Bronchial epithelial cell (primary cell): ENCODE measurements around the gene GOT1. TPM values are rescaled to one million over a fixed set of nuclear protein-coding genes. Genes with fewer than 3 reads are reported as not detected.

Source experiments
- DNase-seq: peaks from one replicate; pipeline ENCODE4 v3.0.0-alpha.2; 2010; ENCODE audit warnings: low read depth
- FAIRE-seq: peaks from 2 replicates; lab custom pipeline; 2011; peaks lifted over from hg19 to GRCh38; lab: Jason Lieb, UNC
- H3K27me3 ChIP-seq: 2 replicates; pipeline ENCODE4 v1.5.1; 2011; ENCODE audit warnings: low read length; ENCODE audit not compliant: control insufficient read depth, insufficient read depth
- H3K36me3 ChIP-seq: 2 replicates; pipeline ENCODE4 v1.5.1; 2011; ENCODE audit warnings: low read length; ENCODE audit not compliant: control insufficient read depth, insufficient read depth
- H3K4me3 ChIP-seq: 2 replicates; pipeline ENCODE4 v1.5.1; 2011; ENCODE audit warnings: mild to moderate bottlenecking, low read depth, low read length, control low read depth
- CTCF ChIP-seq: IDR thresholded peaks from 2 replicates; pipeline ENCODE4 v1.5.1; 2011; ENCODE audit warnings: mild to moderate bottlenecking, moderate library complexity, low read length, control low read depth, inconsistent platforms; ENCODE audit not compliant: insufficient read depth, severe bottlenecking
- total RNA-seq: library from RNA; depleted of rRNA; stranded (reverse); fragments of >200 nt; gene quantifications from 2 replicates; pipeline ENCODE4 v1.2.1, GENCODE V29; 2014

GOT1 gene
- total RNA-seq, 1 donor from 2014 or later = 67.9 TPM

GRCh38 chr10:99443500-99443899, 13.1 kb upstream of the GOT1 start:
- TF ChIP-seq CTCF = no peak
- no peak overlapping the region for H3K4me3 ChIP-seq
- peaks cover 6% of the 10 kb centered on the region for H3K27me3 ChIP-seq
- DNase-seq = no peak
- no peaks in the 10 kb centered on the region for H3K36me3 ChIP-seq
- no peak for FAIRE-seq

- Histone ChIP-seq H3K4me3 (no peak overlapping the region), H3K36me3 (no peaks in the 10 kb centered on the region), H3K27me3 (peaks cover 5% of the 10 kb centered on the region)
- FAIRE-seq (no peak), DNase-seq (no peak)
- no peak for TF ChIP-seq CTCF
Measured at GRCh38 chr10:99442394-99442793, 12.0 kb upstream of the GOT1 start.

GRCh38 chr10:99438890-99439289, 8.5 kb upstream of the GOT1 start:
- peaks cover 2% of the 10 kb centered on the region for H3K36me3 ChIP-seq
- DNase-seq = no peak
- TF ChIP-seq CTCF = no peak
- H3K27me3 ChIP-seq = no peaks in the 10 kb centered on the region
- FAIRE-seq = no peak
- no peak overlapping the region for H3K4me3 ChIP-seq

DNA sequence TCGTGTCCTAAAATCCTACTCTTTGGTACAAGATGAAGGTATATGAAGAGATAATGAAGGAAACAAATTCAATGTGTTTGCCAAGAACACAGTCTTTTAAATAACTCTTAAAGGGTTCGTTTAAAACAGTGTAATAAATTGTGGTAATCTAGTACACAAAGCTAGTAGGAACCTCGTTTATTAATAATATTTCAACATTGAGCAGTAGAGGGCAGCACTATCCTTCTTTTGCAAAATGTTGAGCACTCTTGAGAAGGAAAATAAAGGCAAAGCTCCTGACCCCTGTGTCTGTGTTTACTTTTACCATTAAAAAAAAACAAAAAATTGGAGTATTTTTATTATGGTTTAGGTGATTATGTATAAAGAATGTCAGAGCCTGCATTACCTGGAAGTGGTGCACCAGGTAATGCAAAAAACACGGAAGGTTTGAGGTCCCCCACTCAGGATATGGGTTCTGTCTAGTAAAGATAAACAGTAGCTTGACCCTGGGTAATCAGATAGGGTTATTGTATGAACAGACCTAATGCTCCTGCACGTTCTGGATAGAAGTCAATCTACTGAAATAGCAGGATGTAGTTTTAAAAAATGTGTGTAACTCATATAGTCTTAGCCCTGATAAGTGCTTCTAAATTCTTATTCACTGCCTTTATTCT, 5.7 kb upstream of the GOT1 start:
- FAIRE-seq = no peak
- peak; percentile 46 for TF ChIP-seq CTCF

DNA sequence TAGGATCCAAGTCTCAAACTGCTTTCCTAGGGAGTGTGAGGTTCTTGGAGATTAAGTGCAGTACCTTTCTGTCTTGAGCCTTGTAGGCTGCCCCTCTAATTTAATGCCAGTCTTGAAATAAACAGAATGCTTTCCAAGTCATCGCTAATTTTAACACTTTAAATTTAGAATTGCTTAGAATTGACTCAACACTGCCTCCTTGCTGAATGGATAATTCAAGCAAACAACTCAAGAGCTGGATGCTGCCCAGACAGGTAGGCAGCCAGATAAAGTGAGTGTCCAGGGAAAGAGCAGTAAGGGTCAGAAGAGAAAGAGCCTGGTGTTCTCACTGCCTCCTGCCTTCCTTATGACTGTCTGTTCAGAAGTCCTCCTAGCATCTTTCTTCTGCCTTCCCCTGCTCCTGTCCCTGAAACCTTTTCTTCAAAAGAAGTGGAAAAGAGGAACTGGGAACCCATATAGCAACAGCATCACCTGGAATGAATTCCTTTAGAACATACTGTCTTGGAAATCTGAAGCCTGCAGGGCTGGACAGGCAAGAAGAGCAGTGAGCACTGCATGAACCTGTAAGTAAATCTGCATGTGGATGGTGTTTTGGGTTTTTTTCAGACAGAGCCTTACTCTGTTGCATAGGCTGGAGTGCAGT, 3.1 kb upstream of the GOT1 start:
- peak; percentile 44 for TF ChIP-seq CTCF
- Histone ChIP-seq H3K27me3 (no peaks in the 10 kb centered on the region), H3K36me3 (peaks cover 2% of the 10 kb centered on the region), H3K4me3 (no peak overlapping the region)
- DNase-seq = peak; percentile 31
- FAIRE-seq = no peak

More for the DNA sequence above, 5.7 kb upstream of the GOT1 start:
- Histone ChIP-seq H3K36me3 (peaks cover 2% of the 10 kb centered on the region), H3K4me3 (no peak overlapping the region), H3K27me3 (no peaks in the 10 kb centered on the region)
- peak; percentile 58 for DNase-seq

DNA sequence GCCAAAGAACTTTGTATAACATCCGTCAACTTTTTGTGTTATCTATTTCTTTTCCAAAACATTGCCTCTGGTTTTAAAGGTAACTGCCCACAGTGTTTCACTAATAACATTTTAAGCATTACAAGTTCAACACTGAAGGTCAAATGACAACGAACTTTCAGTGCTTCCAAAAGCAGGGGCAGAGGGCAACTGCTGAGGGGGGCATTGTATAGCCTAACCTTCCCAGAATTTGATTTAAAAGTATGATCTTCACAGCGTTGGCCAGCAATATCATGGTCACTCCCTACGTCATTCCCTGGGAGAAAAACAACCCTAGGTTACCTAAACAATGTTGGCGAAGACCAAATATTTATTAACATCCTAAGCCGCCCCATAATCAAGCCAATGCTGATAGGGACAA, 2.5 kb upstream of the GOT1 start:
- peaks cover 2% of the 10 kb centered on the region for H3K36me3 ChIP-seq
- FAIRE-seq = no peak
- no peak overlapping the region for H3K4me3 ChIP-seq
- DNase-seq = no peak
- no peaks in the 10 kb centered on the region for H3K27me3 ChIP-seq
- no peak for TF ChIP-seq CTCF
